ENCODE results near the gene PIGR. TPM values are rescaled to one million over a fixed set of nuclear protein-coding genes. Genes with fewer than 3 reads are reported as not detected.

PIGR gene
- total and polyA plus RNA-seq, 2 donors (not counting 3 experiments of a cell fraction or from before 2014, with no cell fraction given): not detected

DNA sequence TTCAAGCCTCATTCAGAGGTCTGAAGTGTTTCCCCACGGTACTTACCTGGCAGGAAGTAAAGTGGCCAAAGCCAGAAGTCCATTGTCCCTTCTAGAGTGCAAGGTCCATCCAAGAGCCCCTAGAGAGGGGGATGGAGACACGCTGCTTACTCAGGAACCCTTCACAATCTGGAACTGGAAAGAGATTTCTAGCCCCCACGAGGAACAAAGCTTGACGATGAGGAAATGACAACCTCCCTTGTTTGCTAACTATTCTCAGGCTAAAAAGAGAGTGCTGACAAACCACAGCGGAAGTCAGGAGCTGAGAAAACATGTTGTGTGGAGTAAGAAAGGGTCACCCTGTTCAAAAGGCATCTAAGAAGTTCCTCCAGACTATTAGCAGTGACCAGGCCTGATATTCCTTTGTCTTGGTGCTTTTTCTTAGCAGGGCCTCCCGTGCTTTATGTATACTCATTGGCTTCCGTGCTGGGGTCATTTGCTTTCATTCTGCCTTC is 24.4 kb downstream of the PIGR start, which contains the start of gene FCMR:
TSS of gene FCMR (minus strand) at position 170 of the 494 bp plus-strand sequence. CDS start at position 83, 87 bp downstream.
- Histone ChIP-seq H3K9ac (replicated peaks; ENCODE audit: extremely low read depth, insufficient read depth, low read length) (no peak within 1 kb of the TSS), H4K20me1 (replicated peaks; ENCODE audit: control insufficient read depth, extremely low read depth, insufficient read depth, low read length) (no peaks in the 10 kb centered on the region), H3K9me1 (replicated peaks; ENCODE audit: control insufficient read depth, extremely low read depth, insufficient read depth, low read length) (no peaks in the 10 kb centered on the region), H3K36me3 (ENCODE audit: control insufficient read depth in 2 of 2, extremely low read depth in 1 of 2, insufficient read depth in 2 of 2, low read length in 2 of 2) (no peaks in the 10 kb centered on the region), H3K4me1 (ENCODE audit: control insufficient read depth, extremely low read depth, insufficient read depth, low read length) (no peaks in the 10 kb centered on the region), H3K27me3 (ENCODE audit: control insufficient read depth in 2 of 2, insufficient read depth in 2 of 2, low read length in 2 of 2) (no peaks in the 10 kb centered on the region), H3K4me3 (replicated peaks in 1 of 3; ENCODE audit: insufficient read depth in 1 of 3, low read depth in 1 of 3, low read length in 3 of 3) (no peak within 1 kb of the TSS), H3K9me3 (replicated peaks; ENCODE audit: control insufficient read depth, insufficient read depth, low read length) (no peaks in the 10 kb centered on the region), H3K27ac (ENCODE audit: insufficient read depth, low read depth, low read length) (no peak within 1 kb of the TSS), H3K4me2 (ENCODE audit: insufficient read depth, low read length) (no peak within 1 kb of the TSS), H3K79me2 (ENCODE audit: control insufficient read depth, insufficient read depth, low read length) (no peaks in the 10 kb centered on the region), H2AFZ (ENCODE audit: low read depth, low read length) (no peak within 1 kb of the TSS)
- CTCF ChIA-PET: interaction anchor here (1.4 to 2.9 kb wide), 2 partner anchors 9 to 14 kb away, joined by 5 to 13 read pairs; no protein-coding TSS in a partner anchor
- intact Hi-C loops (cut with micrococcal nuclease) (no loop called here), dilution Hi-C loops (cut with MboI; ENCODE audit: extremely low pct_ligation_motif_present, low sequenced_read_pairs) (no loop called here)
- no peak for FAIRE-seq
- POLR2A ChIA-PET: no interaction called here
- no peak for DNase-seq (ENCODE audit: low read depth, low spot score)
- TF ChIP-seq GATA2 (IDR thresholded peaks at IDR 0.05; ENCODE audit: insufficient read depth, insufficient read length, low read depth, low read length) (no peak), JUN (IDR thresholded peaks at IDR 0.05; ENCODE audit: borderline replicate concordance, insufficient read depth, insufficient read length, low read depth) (no peak), EZH2 (IDR thresholded peaks at IDR 0.05; ENCODE audit: borderline replicate concordance, low read depth, low read length, severe bottlenecking) (no peak), MYC (IDR thresholded peaks at IDR 0.05; ENCODE audit: low read depth, low read length) (no peak), FOS (IDR thresholded peaks at IDR 0.05; ENCODE audit: borderline replicate concordance, insufficient read depth, low read length) (no peak), POLR2AphosphoS5 (IDR thresholded peaks at IDR 0.05; ENCODE audit: insufficient read depth, low read depth, low read length) (no peak), POLR2A (IDR thresholded peaks at IDR 0.05; ENCODE audit: low read depth, low read length) (no peak)
- TF ChIP-seq, protein P1, sequence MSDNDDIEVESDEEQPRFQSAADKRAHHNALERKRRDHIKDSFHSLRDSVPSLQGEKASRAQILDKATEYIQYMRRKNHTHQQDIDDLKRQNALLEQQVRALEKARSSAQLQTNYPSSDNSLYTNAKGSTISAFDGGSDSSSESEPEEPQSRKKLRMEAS (IDR thresholded peaks at IDR 0.05; ENCODE audit: insufficient read depth, insufficient read length): no peak
- TF ChIP-seq, protein P2, sequence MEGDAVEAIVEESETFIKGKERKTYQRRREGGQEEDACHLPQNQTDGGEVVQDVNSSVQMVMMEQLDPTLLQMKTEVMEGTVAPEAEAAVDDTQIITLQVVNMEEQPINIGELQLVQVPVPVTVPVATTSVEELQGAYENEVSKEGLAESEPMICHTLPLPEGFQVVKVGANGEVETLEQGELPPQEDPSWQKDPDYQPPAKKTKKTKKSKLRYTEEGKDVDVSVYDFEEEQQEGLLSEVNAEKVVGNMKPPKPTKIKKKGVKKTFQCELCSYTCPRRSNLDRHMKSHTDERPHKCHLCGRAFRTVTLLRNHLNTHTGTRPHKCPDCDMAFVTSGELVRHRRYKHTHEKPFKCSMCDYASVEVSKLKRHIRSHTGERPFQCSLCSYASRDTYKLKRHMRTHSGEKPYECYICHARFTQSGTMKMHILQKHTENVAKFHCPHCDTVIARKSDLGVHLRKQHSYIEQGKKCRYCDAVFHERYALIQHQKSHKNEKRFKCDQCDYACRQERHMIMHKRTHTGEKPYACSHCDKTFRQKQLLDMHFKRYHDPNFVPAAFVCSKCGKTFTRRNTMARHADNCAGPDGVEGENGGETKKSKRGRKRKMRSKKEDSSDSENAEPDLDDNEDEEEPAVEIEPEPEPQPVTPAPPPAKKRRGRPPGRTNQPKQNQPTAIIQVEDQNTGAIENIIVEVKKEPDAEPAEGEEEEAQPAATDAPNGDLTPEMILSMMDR (IDR thresholded peaks at IDR 0.05; ENCODE audit: extremely low read depth in 1 of 2, insufficient read depth in 1 of 2, low read depth in 1 of 2, low read length in 2 of 2): no peak
- BruUV-seq (replicated peaks): no TSS peak

All from endothelial cell of umbilical vein (primary cell).